Femur (tissue), 1 donor: ENCODE results near the gene ZNF205.
"Not testable (repeated sequence)": the region's sequence is repeated elsewhere in the genome, so short reads cannot be mapped to it uniquely, and the experiment has no call there.

ENCODE experiments used
- DNase-seq: peaks from one replicate; pipeline ENCODE4 v3.0.0-alpha.2; 2017

Gene ZNF205

GRCh38 chr16:3150346-3151218 is 38.2 kb downstream of the ZNF205 start:
- DNase-seq: peak; percentile 98

DNA sequence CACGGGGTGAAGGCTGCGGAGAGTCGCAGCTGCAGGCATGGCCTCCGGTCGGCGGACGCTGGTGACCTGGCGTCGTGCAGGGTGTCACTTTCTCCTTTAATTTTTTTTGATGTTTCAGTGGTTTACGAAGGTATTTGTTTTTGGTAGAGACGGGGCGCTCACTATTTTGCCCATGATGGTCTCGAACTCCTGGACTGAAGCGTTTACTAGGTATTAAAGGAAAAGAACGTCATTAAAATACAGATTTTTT is 39.6 kb downstream of the ZNF205 start:
- DNase-seq: no peak

GRCh38 chr16:3152277-3152990 is 40.0 kb downstream of the ZNF205 start:
- peak; percentile 95 for DNase-seq

DNA sequence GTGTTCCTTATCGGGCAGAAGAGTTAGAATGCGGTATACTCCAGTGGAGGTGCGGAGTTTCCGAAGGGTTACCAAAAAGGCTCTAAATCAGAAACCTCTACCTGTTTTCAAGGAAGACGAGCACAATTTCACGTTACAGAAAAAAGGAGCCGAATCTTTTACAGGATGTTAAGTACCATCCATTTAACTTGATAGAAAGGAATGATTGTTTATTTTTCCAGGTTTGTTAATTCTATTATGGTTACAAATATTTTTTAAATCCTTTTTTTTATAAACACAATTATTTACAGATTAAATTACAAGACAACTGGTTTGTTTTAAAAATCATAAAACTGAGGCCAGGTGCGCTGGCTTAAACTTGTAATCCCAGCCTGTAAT is 40.6 kb downstream of the ZNF205 start:
- DNase-seq: no peak

DNA sequence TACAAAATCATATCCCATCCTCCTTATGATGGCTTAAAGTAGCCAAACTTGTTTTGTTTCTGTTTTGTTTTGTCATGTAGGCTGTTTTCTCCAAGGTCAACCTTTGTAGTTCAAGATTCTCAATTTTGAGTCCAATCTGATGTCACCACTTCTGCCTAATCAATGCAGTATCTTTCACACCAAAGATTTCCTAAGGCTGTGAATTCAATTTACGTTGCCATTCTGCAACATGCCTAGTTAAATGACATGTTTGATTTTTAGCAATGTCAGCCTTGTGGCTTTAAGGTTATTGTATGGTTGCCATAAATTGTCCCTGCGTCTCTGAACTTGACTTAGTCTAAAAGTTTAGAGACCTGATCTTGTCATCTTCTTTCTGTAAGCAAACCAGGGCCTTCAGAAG is 42.8 kb downstream of the ZNF205 start:
- no peak for DNase-seq

DNA sequence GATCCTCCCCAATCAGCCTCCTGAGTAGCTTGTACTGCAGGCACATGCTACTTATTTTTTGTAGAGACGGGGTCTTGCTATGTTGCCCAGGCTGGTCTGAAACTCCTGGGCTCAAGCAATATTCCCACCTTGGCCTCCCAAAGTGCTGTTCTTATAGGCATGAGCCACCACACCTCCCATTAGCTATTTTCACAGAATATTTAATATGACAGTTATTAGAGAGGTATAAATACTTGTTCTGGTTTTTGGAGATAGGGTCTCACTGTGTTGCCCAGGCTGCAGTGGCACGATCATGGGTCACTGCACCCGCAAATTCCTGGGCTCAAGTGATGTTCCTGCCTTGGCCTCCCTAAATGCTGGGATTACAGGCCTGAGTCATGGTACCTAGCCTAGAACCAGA is 43.6 kb downstream of the ZNF205 start:
- no peak for DNase-seq

DNA sequence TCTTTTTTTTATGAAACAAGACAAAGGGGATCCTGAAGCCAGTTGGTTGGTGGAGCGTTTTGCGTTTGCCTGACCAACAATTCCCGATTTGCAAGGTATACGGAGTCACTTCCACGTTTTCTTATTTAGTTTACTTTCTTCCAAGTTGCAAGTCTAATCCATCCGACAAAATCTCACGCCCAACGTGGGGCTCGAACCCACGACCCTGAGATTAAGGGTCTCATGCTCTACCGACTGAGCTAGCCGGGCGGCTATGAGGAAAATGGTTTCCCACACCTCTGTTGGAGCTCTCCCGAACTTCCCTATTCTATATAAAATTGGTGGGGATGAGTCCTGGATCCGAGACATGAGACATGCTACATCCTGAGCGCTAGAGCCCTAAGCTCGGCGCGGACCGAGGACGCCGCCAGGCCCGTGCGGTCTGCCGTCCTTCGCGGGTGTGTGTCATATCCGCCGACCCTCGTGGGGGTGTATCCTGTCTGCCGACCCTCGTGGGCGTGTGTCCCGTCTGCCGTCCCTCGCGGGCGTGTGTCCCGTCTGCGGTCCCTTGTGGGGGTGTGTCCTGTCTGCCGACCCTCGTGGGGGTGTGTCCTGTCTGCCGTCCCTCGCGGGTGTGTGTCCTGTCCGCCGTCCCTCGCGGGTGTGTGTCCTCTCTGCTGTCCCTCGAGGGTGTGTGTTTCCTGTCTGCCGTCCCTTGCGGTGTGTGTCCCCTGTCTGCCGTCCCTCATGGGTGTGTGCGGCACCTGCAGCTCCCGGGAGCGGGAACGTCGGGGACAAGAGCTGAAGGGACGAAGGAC is 45.0 kb downstream of the ZNF205 start:
- peak; percentile 89 for DNase-seq

DNA sequence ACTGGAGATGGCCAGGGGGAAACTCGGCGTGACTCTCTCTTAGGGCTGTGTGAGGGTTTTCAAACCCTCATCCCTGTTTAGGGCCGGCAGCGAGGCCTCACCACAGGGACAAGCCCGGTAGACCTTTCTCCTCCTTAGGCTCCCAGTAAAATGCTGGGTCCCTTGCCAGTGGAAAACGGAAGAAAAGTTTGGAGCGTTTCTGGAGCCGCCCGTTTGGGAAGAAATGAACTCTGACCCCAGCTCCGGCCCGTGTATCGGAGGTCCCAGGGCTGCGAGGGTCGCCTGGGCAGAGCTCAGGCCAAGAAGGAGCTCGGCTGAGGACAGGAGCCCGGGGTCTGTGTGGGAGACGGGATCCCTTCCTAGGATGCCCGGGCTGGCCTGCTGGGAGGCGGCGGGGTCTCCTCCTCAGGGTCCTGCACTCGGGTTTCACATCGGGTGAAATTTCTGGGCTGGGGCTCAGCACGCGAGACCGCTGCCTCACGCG is 45.7 kb downstream of the ZNF205 start:
- no peak for DNase-seq

- peak; percentile 90 for DNase-seq
Observed at GRCh38 chr16:3158510-3159314, 46.3 kb downstream of the ZNF205 start.

DNA sequence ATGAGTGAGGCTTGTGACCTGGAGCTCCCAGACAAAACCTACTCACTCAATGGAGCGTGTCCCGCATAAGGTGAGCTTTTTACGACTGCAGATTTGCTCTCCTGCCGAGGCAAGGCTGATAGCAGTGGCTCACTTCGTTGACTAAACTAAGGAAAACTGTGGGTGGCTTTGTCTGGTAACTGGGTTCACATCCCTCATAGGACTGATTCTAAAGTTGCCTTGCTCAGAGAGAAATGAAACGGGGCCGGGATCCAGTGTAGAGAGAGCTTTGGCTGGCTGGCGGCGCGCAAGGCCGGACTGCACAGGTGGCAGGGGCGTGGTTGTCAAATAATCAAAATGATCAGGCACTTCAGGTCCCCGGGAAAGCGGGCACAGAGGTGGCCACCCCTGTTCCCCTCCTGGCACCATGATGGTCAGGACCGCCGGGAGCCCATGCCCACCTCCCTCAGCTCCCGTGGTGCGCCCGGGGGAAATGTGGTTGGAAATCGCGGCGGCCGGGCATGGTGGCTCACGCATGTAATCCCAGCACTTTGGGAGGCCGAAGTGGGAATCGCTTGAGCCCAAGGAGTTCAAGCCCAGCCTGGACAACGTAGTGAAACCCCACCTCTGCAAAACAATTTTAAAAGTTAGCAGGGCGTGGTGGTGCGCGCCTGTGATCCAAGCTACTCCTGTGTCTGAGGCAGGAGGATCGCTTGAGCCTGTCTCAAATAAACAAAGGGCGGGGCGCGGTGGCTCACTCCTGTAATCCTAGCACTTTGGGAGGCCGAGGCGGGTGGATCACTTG is 49.0 kb downstream of the ZNF205 start:
- DNase-seq: no peak

DNA sequence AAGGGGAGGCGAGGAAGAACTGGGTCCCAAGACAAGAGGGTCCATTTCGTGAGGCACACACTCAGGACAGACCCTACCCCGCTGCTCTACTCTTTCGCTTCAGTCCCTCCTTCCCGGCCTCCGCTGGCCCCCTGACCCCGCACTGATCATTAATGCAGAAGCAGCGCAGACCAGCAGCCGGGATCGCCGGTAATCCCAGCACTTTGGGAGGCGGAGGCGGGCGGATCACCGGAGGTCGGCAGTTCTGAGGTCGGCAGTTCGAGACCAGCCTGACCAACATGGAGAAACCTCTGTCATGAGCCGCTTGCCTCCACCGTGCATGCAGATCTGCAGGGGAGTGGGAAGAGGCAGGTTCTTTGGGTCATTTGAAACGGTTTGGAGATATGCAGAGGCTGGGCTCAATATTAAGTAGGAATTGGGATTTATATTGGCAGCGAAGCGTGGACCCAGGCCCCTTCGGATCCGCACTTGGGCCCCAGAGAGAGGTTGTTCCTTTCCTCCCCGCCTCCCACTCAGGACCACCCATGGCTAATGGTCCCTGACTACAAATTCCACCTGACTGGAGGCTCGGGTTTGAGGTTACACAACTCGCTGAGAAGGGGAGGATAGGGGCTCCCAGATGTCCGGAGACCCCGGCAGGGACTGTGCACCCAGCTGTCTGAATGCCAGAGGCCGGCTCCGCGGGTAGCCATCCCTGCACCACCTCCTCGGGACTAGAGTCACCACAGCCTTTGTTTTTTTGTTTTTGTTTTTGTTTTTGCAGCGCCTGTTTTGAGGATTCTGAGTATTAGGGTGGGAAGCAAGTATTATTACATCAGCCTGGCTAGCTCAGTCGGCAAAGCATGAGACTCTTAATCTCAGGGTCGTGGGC is 52.0 kb downstream of the ZNF205 start:
- no peak for DNase-seq

DNA sequence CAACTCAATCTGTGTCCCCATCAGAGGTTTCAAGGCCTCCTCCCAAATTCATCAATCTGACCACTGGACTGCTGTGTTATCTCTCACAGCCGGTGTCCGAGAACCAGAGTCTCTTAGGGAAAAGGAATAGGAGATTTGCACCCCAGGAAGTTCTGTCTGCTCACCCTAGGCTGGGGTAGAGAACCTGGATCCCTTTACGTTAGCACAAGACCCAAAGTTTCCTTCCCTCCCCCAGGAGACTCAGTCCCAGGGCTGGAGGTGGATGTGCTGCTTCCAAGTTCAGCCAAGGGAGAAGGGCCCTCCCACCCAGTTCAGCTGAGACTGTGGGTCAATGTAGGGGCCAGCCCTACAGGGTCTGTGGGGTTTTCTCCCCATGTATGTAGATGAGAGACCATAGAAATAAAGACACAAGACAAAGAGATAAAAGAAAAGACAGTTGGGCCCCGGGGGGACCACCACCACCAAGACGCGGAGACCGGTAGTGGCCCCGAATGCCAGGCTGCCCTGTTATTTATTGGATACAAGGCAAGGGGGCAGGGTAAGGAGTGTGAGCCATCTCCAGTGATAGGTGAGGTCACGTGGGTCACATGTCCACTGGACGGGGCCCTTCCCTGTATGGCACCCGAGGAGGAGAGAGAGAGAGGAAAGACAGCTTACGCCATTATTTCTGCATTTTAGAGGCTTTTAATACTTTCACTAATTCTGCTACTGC is 52.9 kb downstream of the ZNF205 start:
- DNase-seq: no peak

GRCh38 chr16:3166505-3166886 is 54.1 kb downstream of the ZNF205 start:
- no peak for DNase-seq

DNA sequence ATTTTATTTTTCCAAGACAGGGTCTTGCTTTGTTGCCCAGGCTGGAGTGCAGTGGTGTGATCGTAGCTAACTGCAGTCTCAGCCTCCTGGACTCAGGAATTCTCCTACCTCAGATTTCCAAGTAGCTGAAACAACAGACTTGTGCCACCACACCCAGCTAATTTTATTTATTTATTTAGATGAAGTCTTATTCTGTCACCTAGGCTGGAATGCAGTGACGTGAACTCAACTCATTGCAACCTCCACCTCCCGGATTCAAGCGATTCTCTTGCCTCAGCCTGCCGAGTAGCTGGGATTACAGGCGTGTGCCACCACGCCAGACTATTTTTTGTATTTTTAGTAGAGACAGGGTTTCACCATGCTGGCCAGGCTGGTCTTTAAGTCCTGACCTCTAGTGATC is 56.3 kb downstream of the ZNF205 start:
- not testable (repeated sequence) for DNase-seq
